ENCODE results near the gene VTI1A.

- TF ChIP-seq CTCF (IDR thresholded peaks at IDR 0.05): no peak
- no peak for TF ChIP-seq EP300 (IDR thresholded peaks at IDR 0.05)
- no peak for TF ChIP-seq POLR2A (IDR thresholded peaks at IDR 0.05)
These were observed 388.3 kb downstream of the VTI1A start for GRCh38 chr10:112835217-112835715.

Data from upper lobe of left lung (tissue), 4 donors.